SK-N-SH (cell line): ENCODE results near the gene SAMD4B. TPM values are rescaled to one million over a fixed set of nuclear protein-coding genes. Genes with fewer than 3 reads are reported as not detected.

Experiments used
- CTCF ChIA-PET: fragments of 300-600, 350-600 bp; formaldehyde crosslinking; extraction: SDS; loops from one replicate; lab custom pipeline; 2021; lab: Yijun Ruan, JAX
- POLR2A ChIA-PET: fragments of 350-600 bp; sonication (Branson Sonifier 250); formaldehyde crosslinking; extraction: SDS; loops from one replicate; lab custom pipeline; 2020; ENCODE audit warnings: antibody characterized with exemption, inconsistent platforms; lab: Yijun Ruan, JAX
- DNase-seq: peaks from one replicate; pipeline ENCODE4 v3.0.0; 2012
- H2AFZ ChIP-seq: fragments of 200-600 bp; sonication (generic); 2 replicates; pipeline ENCODE4 v1.8.1; 2016; ENCODE audit warnings: antibody characterized with exemption, mild to moderate bottlenecking, low read depth
- H3F3A ChIP-seq: fragments of 200-600 bp; sonication (generic); replicated peaks from 2 replicates; pipeline ENCODE3; 2016; ENCODE audit warnings: antibody characterized with exemption, mild to moderate bottlenecking; ENCODE audit not compliant: insufficient read depth
- H3K27ac ChIP-seq, 2 experiments: fragments of 200-500 bp in 1 of 2; fragments of 200-600 bp in 1 of 2; sonication (Bioruptor generic) in 1 of 2; sonication (generic), shearing (Covaris generic) in 1 of 2; 2 replicates each; pipeline versions ENCODE4 v1.5.1 to v1.6.1; 2014 to 2016; ENCODE audit warnings: low read depth in 2 of 2, inconsistent platforms in 1 of 2, low read length in 1 of 2, mild to moderate bottlenecking in 1 of 2, mixed read lengths in 1 of 2
- H3K27me3 ChIP-seq: fragments of 200-600 bp; sonication (generic), shearing (Covaris generic); 2 replicates; pipeline ENCODE4 v1.6.1; 2016; ENCODE audit warnings: mixed run types; ENCODE audit not compliant: insufficient read depth
- H3K36me3 ChIP-seq, 2 experiments: fragments of 200-500 bp in 1 of 2; fragments of 200-600 bp in 1 of 2; sonication (Bioruptor generic) in 1 of 2; sonication (generic) in 1 of 2; replicated peaks in 1 of 2; 2 replicates each; pipeline versions ENCODE3 to v1.5.1; 2014 to 2016; ENCODE audit warnings: low read length in 1 of 2, mild to moderate bottlenecking in 1 of 2; ENCODE audit not compliant: insufficient read depth in 2 of 2, control insufficient read depth in 1 of 2
- H3K4me1 ChIP-seq, 2 experiments: fragments of 200-500 bp in 1 of 2; fragments of 200-600 bp in 1 of 2; sonication (Bioruptor generic) in 1 of 2; sonication (generic), shearing (Covaris generic) in 1 of 2; 2 replicates each; pipeline versions ENCODE4 v1.5.1 to v1.6.1; 2014 to 2016; ENCODE audit warnings: low read depth in 1 of 2, low read length in 1 of 2, mixed run types in 1 of 2; ENCODE audit not compliant: insufficient read depth in 2 of 2, control insufficient read depth in 1 of 2
- H3K4me2 ChIP-seq: fragments of 200-600 bp; sonication (generic), shearing (Covaris generic); 2 replicates; pipeline ENCODE4 v1.6.1; 2017; ENCODE audit warnings: mixed run types
- H3K4me3 ChIP-seq, 2 experiments: fragments of 200-500 bp in 1 of 2; fragments of 200-600 bp in 1 of 2; sonication (Bioruptor generic) in 1 of 2; sonication (generic), shearing (Covaris generic) in 1 of 2; 2 replicates each; pipeline versions ENCODE4 v1.5.1 to v1.8.1; 2014 to 2016; ENCODE audit warnings: low read depth in 2 of 2, inconsistent platforms in 1 of 2, low read length in 1 of 2, mild to moderate bottlenecking in 1 of 2, mixed read lengths in 1 of 2, moderate library complexity in 1 of 2
- H3K79me2 ChIP-seq: fragments of 200-600 bp; sonication (generic); 2 replicates; pipeline ENCODE4 v1.8.1; 2017; ENCODE audit warnings: mild to moderate bottlenecking; ENCODE audit not compliant: insufficient read depth
- H3K9ac ChIP-seq: fragments of 200-600 bp; sonication (generic); 2 replicates; pipeline ENCODE4 v1.6.1; 2017; ENCODE audit warnings: mixed run types
- H3K9me2 ChIP-seq: fragments of 200-600 bp; sonication (generic); 2 replicates; pipeline ENCODE4 v1.6.1; 2017; ENCODE audit warnings: mixed run types
- H3K9me3 ChIP-seq: fragments of 200-600 bp; sonication (generic); 2 replicates; pipeline ENCODE4 v1.6.1; 2017; ENCODE audit warnings: mixed run types, mild to moderate bottlenecking, moderate library complexity
- H4K20me1 ChIP-seq: fragments of 200-600 bp; sonication (generic); 2 replicates; pipeline ENCODE4 v1.6.1; 2017; ENCODE audit warnings: mild to moderate bottlenecking, mixed run types; ENCODE audit not compliant: insufficient read depth
- ELF1 ChIP-seq: IDR thresholded peaks from 2 replicates; pipeline ENCODE4 v1.4.0; 2012
- EP300 ChIP-seq, 2 experiments: IDR thresholded peaks; 2 replicates each; pipeline versions ENCODE4 v1.4.0 to v1.6.1; 2012; ENCODE audit warnings: borderline replicate concordance in 1 of 2, low read depth in 1 of 2, low read length in 1 of 2
- EZH2phosphoT487 ChIP-seq: fragments of 200-600 bp; sonication (generic); IDR thresholded peaks from 2 replicates; pipeline ENCODE4 v1.6.1; 2017; ENCODE audit warnings: low read depth, mixed run types, mild to moderate bottlenecking, antibody characterized with exemption, moderate library complexity, borderline replicate concordance
- IRF3 ChIP-seq: fragments of 150-350 bp; IDR thresholded peaks from 2 replicates; pipeline ENCODE4 v1.6.1; 2016; ENCODE audit warnings: mild to moderate bottlenecking, low read depth, low read length
- JUND ChIP-seq: IDR thresholded peaks from 2 replicates; pipeline ENCODE4 v1.4.0; 2012
- MAX ChIP-seq: IDR thresholded peaks from 2 replicates; pipeline ENCODE4 v1.4.0; 2012; ENCODE audit warnings: low read depth
- MEF2A ChIP-seq: IDR thresholded peaks from 2 replicates; pipeline ENCODE4 v1.4.0; 2012; ENCODE audit warnings: low read depth, borderline replicate concordance
- NRF1 ChIP-seq: IDR thresholded peaks from 2 replicates; pipeline ENCODE4 v1.6.1; 2012; ENCODE audit warnings: low read depth, mild to moderate bottlenecking, low read length
- PBX3 ChIP-seq: IDR thresholded peaks from 2 replicates; pipeline ENCODE4; 2012
- POLR2AphosphoS5 ChIP-seq: IDR thresholded peaks from 2 replicates; pipeline ENCODE4 v1.6.1; 2012; ENCODE audit warnings: low read depth, low read length
- RAD21 ChIP-seq: IDR thresholded peaks from 2 replicates; pipeline ENCODE4 v1.6.1; 2012; ENCODE audit warnings: mild to moderate bottlenecking, low read length
- RCOR1 ChIP-seq: fragments of 150-350 bp; IDR thresholded peaks from 2 replicates; pipeline ENCODE4 v1.6.1; 2017; ENCODE audit warnings: antibody characterized with exemption, low read length
- REST ChIP-seq: IDR thresholded peaks from 2 replicates; pipeline ENCODE4 v1.6.1; 2012; ENCODE audit warnings: mild to moderate bottlenecking, low read depth, low read length, moderate library complexity
- RXRA ChIP-seq: IDR thresholded peaks from 2 replicates; pipeline ENCODE4 v1.4.0; 2012; ENCODE audit warnings: low read depth, mild to moderate bottlenecking, borderline replicate concordance
- SIN3A ChIP-seq: IDR thresholded peaks from 2 replicates; pipeline ENCODE4 v1.6.1; 2012; ENCODE audit warnings: low read depth, mild to moderate bottlenecking, low read length, moderate library complexity, borderline replicate concordance
- TCF12 ChIP-seq: IDR thresholded peaks from 2 replicates; pipeline ENCODE4 v1.4.0; 2012
- YY1 ChIP-seq: IDR thresholded peaks from 2 replicates; pipeline ENCODE4 v1.4.0; 2012; ENCODE audit warnings: low read depth, mild to moderate bottlenecking
- WGBS: methylation state at CpG from one replicate; pipeline ENCODE4 v1.1.6; 2017; ENCODE audit warnings: low lambda C conversion rate; 5-methylcytosine and 5-hydroxymethylcytosine counted together
- polyA plus RNA-seq, 3 experiments: library from polyadenylated mRNA; depleted of rRNA; stranded (reverse); fragments of >200 nt; gene quantifications; 2 replicates each; pipeline ENCODE4 v1.2.3, GENCODE V29; 2012

Gene SAMD4B
- polyA plus RNA-seq, 1 of the 3 experiments (the other 2 are of a cell fraction), result 83.0 TPM

GRCh38 chr19:39329948-39330347, 12.3 kb upstream of the SAMD4B start:
- H3K4me1 ChIP-seq, result no peaks in the 10 kb centered on the region
- POLR2A ChIA-PET, result no interaction called here
- no peak for TF ChIP-seq RCOR1
- TF ChIP-seq EZH2phosphoT487, result no peak
- no peak for TF ChIP-seq MEF2A
- TF ChIP-seq RAD21, result no peak
- no peak for TF ChIP-seq ELF1
- TF ChIP-seq NRF1, result no peak
- TF ChIP-seq TCF12, result no peak
- TF ChIP-seq SIN3A, result no peak
- no peak for TF ChIP-seq POLR2AphosphoS5
- no peak for TF ChIP-seq RXRA
- TF ChIP-seq EP300 (IDR thresholded peaks at IDR 0.05; ENCODE audit: borderline replicate concordance in 1 of 2, low read depth in 1 of 2, low read length in 1 of 2), result no peak
- no peak for TF ChIP-seq YY1
- TF ChIP-seq PBX3, result no peak
- TF ChIP-seq IRF3, result no peak
- no peak for TF ChIP-seq MAX
- TF ChIP-seq JUND, result no peak
- no peak for TF ChIP-seq REST
- TF ChIP-seq, all 33 proteins: peak for 0
- 67% methylated on average over 7 of the region's 7 CpGs for WGBS
- H3K79me2 ChIP-seq, result no peaks in the 10 kb centered on the region
- no peak overlapping the region for H3K27ac ChIP-seq
- no peak for DNase-seq
- no peak overlapping the region for H2AFZ ChIP-seq
- no peaks in the 10 kb centered on the region for H4K20me1 ChIP-seq
- no peaks in the 10 kb centered on the region for H3K9me3 ChIP-seq
- H3K9ac ChIP-seq, result no peak overlapping the region
- no peak overlapping the region for H3K4me2 ChIP-seq
- no peaks in the 10 kb centered on the region for H3K36me3 ChIP-seq
- no peaks in the 10 kb centered on the region for H3K27me3 ChIP-seq
- H3K4me3 ChIP-seq, result no peak overlapping the region
- H3K9me2 ChIP-seq, result no peaks in the 10 kb centered on the region
- CTCF ChIA-PET, result interaction anchor here (1.4 to 3.1 kb wide), 6 partner anchors 9 to 278 kb away, joined by 4 to 16 read pairs (median 5); no protein-coding TSS in a partner anchor
- peaks cover 4% of the 10 kb centered on the region for H3F3A ChIP-seq
